ENCODE measurements around the gene NDN.
A peak's percentile ranks its signal among the peaks of the same experiment; 100 is the strongest.
"Not testable (repeated sequence)": the region's sequence is repeated elsewhere in the genome, so short reads cannot be mapped to it uniquely, and the experiment has no call there.

Gene NDN

GRCh38 chr15:23687143-23687470 lies at the start of gene NDN:
TSS of gene NDN (minus strand) at chr15:23687305. CDS start at chr15:23687217, 88 bp downstream.
- TF ChIP-seq CTCF (conservative IDR thresholded peaks at IDR 0.05; ENCODE audit: low read depth, low read length), result no peak
- peak within 1 kb of the TSS; percentile 55 for H3K4me3 ChIP-seq (ENCODE audit: low read length)
- no peak for DNase-seq (ENCODE audit: low read depth)

GRCh38 chr15:23736033-23736673 lies 49.0 kb upstream of the NDN start:
- H3K4me3 ChIP-seq (ENCODE audit: low read length), result no peak overlapping the region
- DNase-seq (ENCODE audit: low read depth), result no peak
- TF ChIP-seq CTCF (conservative IDR thresholded peaks at IDR 0.05; ENCODE audit: low read depth, low read length), result no peak

GRCh38 chr15:23734862-23735261 lies 47.8 kb upstream of the NDN start:
- no peak for DNase-seq (ENCODE audit: low read depth)
- TF ChIP-seq CTCF (conservative IDR thresholded peaks at IDR 0.05; ENCODE audit: low read depth, low read length), result no peak
- H3K4me3 ChIP-seq (ENCODE audit: low read length), result no peak overlapping the region

- not testable (repeated sequence) for H3K4me3 ChIP-seq (ENCODE audit: low read length); DNase-seq (ENCODE audit: low read depth)
These were observed 27.0 kb upstream of the NDN start for GRCh38 chr15:23713874-23714656.

GRCh38 chr15:23708332-23708731 lies 21.2 kb upstream of the NDN start:
- no peak overlapping the region for H3K4me3 ChIP-seq (ENCODE audit: low read length)
- no peak for TF ChIP-seq CTCF (conservative IDR thresholded peaks at IDR 0.05; ENCODE audit: low read depth, low read length)
- DNase-seq (ENCODE audit: low read depth), result no peak

GRCh38 chr15:23695282-23695681 lies 8.2 kb upstream of the NDN start:
- H3K4me3 ChIP-seq (ENCODE audit: low read length), result no peak overlapping the region
- TF ChIP-seq CTCF (conservative IDR thresholded peaks at IDR 0.05; ENCODE audit: low read depth, low read length), result no peak
- DNase-seq (ENCODE audit: low read depth), result no peak

GRCh38 chr15:23694592-23694991 lies 7.5 kb upstream of the NDN start:
- no peak for DNase-seq (ENCODE audit: low read depth)
- TF ChIP-seq CTCF (conservative IDR thresholded peaks at IDR 0.05; ENCODE audit: low read depth, low read length), result no peak
- no peak overlapping the region for H3K4me3 ChIP-seq (ENCODE audit: low read length)

All from retinal pigment epithelial cell (primary cell).